IMR-90 (cell line): Measurements from ENCODE around the gene BMP4. TPM values are rescaled to one million over a fixed set of nuclear protein-coding genes. Genes with fewer than 3 reads are reported as not detected.

Experiments used
- ATAC-seq: fragments of 200-7000 bp; cut with Tn5 transposase; 2 replicates; pipeline ENCODE4 v1.9.1; 2020; ENCODE audit warnings: low read depth, mild to moderate bottlenecking, moderate library complexity
- BruUV-seq: library from RNA; stranded (reverse); fragments of 400-500 nt; replicated peaks from 2 replicates; lab custom pipeline; 2021; lab: Mats Ljungman, UMichigan
- CTCF ChIA-PET: fragments of 300-600 bp; formaldehyde crosslinking; extraction: SDS; loops from one replicate; lab custom pipeline; 2021; ENCODE audit warnings: antibody characterized with exemption; lab: Yijun Ruan, JAX
- POLR2A ChIA-PET: fragments of 300-600 bp; sonication (Branson Sonifier 250); formaldehyde crosslinking; loops from one replicate; lab custom pipeline; 2022; ENCODE audit warnings: antibody characterized with exemption; ENCODE audit not compliant: unreplicated experiment; lab: Charles Lee
- DNase-seq: peaks from one replicate; pipeline ENCODE4 v3.0.0; 2013
- H2AFZ ChIP-seq: replicated peaks from 2 replicates; pipeline ENCODE3; 2013; ENCODE audit warnings: low read length, mild to moderate bottlenecking; ENCODE audit not compliant: poor library complexity
- H2AK5ac ChIP-seq: 2 replicates; pipeline ENCODE4 v1.6.1; 2013; ENCODE audit warnings: low read depth, low read length, inconsistent platforms
- H2AK9ac ChIP-seq: replicated peaks from 2 replicates; pipeline ENCODE3; 2013; ENCODE audit warnings: mild to moderate bottlenecking, low read depth, low read length, moderate library complexity; ENCODE audit not compliant: poor library complexity
- H2BK120ac ChIP-seq: 2 replicates; pipeline ENCODE4 v1.6.1; 2013; ENCODE audit warnings: low read depth, low read length, inconsistent platforms
- H2BK15ac ChIP-seq: 3 replicates; pipeline ENCODE4 v1.6.1; 2013; ENCODE audit warnings: low read depth, low read length, inconsistent platforms
- H2BK20ac ChIP-seq: 2 replicates; pipeline ENCODE4 v1.6.1; 2013; ENCODE audit warnings: low read depth, mild to moderate bottlenecking, inconsistent platforms, low read length, moderate library complexity
- H2BK5ac ChIP-seq: 2 replicates; pipeline ENCODE4 v1.6.1; 2013; ENCODE audit warnings: mild to moderate bottlenecking, low read depth, low read length, inconsistent platforms; ENCODE audit not compliant: poor library complexity, severe bottlenecking
- H3K14ac ChIP-seq: replicated peaks from 2 replicates; pipeline ENCODE4 v1.6.1; 2013; ENCODE audit warnings: low read depth, low read length, inconsistent platforms
- H3K18ac ChIP-seq: 2 replicates; pipeline ENCODE4 v1.6.1; 2013; ENCODE audit warnings: low read depth, low read length, control low read depth
- H3K23ac ChIP-seq: 2 replicates; pipeline ENCODE4 v1.6.1; 2013; ENCODE audit warnings: low read depth, low read length, inconsistent platforms
- H3K27ac ChIP-seq: 2 replicates; pipeline ENCODE4 v1.5.1; 2013; ENCODE audit warnings: mild to moderate bottlenecking, control low read depth, low read length; ENCODE audit not compliant: insufficient read depth
- H3K27me3 ChIP-seq: 2 replicates; pipeline ENCODE4 v1.6.1; 2013; ENCODE audit warnings: low read length; ENCODE audit not compliant: control insufficient read depth, insufficient read depth
- H3K36me3 ChIP-seq: 2 replicates; pipeline ENCODE4 v1.6.1; 2013; ENCODE audit warnings: low read length, mixed read lengths; ENCODE audit not compliant: control insufficient read depth, insufficient read depth
- H3K4ac ChIP-seq: 2 replicates; pipeline ENCODE4 v1.6.1; 2013; ENCODE audit warnings: low read depth, low read length, inconsistent platforms
- H3K4me1 ChIP-seq: 2 replicates; pipeline ENCODE4 v1.6.1; 2013; ENCODE audit warnings: low read length, mixed read lengths; ENCODE audit not compliant: control insufficient read depth, insufficient read depth
- H3K4me2 ChIP-seq: 2 replicates; pipeline ENCODE4 v1.6.1; 2013; ENCODE audit warnings: low read depth, mild to moderate bottlenecking, control low read depth, low read length, moderate library complexity
- H3K4me3 ChIP-seq: 2 replicates; pipeline ENCODE4 v1.5.1; 2013; ENCODE audit warnings: low read depth, mild to moderate bottlenecking, control low read depth, low read length, moderate library complexity; ENCODE audit not compliant: insufficient read depth
- H3K56ac ChIP-seq: 2 replicates; pipeline ENCODE4 v1.6.1; 2013; ENCODE audit warnings: low read length, inconsistent platforms; ENCODE audit not compliant: insufficient read depth; ENCODE audit errors: extremely low read depth
- H3K79me1 ChIP-seq, 2 experiments: 2 replicates each; pipeline ENCODE4 v1.6.1; 2013; ENCODE audit warnings: low read length in 2 of 2, inconsistent platforms in 1 of 2, low read depth in 1 of 2
- H3K9ac ChIP-seq: 2 replicates; pipeline ENCODE4 v1.6.1; 2013; ENCODE audit warnings: low read depth, low read length, control low read depth
- H3K9me1 ChIP-seq: 2 replicates; pipeline ENCODE4 v1.6.1; 2013; ENCODE audit warnings: low read length, inconsistent platforms; ENCODE audit not compliant: insufficient read depth
- H3K9me3 ChIP-seq: 2 replicates; pipeline ENCODE4 v1.6.1; 2013; ENCODE audit warnings: low read length; ENCODE audit not compliant: control insufficient read depth, insufficient read depth
- H4K20me1 ChIP-seq: 2 replicates; pipeline ENCODE4 v1.6.1; 2013; ENCODE audit warnings: low read length, inconsistent platforms; ENCODE audit not compliant: insufficient read depth
- H4K5ac ChIP-seq: 2 replicates; pipeline ENCODE4 v1.6.1; 2013; ENCODE audit warnings: mild to moderate bottlenecking, low read depth, low read length, control low read depth
- H4K8ac ChIP-seq, 2 experiments: 2 replicates each; pipeline ENCODE4 v1.6.1; 2013; ENCODE audit warnings: low read depth in 2 of 2, low read length in 2 of 2, control low read depth in 1 of 2, inconsistent platforms in 1 of 2
- H4K91ac ChIP-seq: 2 replicates; pipeline ENCODE4 v1.6.1; 2013; ENCODE audit warnings: low read depth, low read length, inconsistent platforms; ENCODE audit not compliant: insufficient read depth
- BHLHE40 ChIP-seq: fragments of 150-350 bp; IDR thresholded peaks from 2 replicates; pipeline ENCODE4 v1.6.1; 2016; ENCODE audit warnings: mild to moderate bottlenecking, low read depth, low read length
- CEBPB ChIP-seq: IDR thresholded peaks from 2 replicates; pipeline ENCODE4 v1.6.1; 2012; ENCODE audit warnings: low read depth, low read length, improper control_type of control experiment
- ELK1 ChIP-seq: fragments of 150-350 bp; IDR thresholded peaks from 2 replicates; pipeline ENCODE4 v1.6.1; 2016; ENCODE audit warnings: low read depth, mild to moderate bottlenecking, low read length, moderate library complexity, borderline replicate concordance
- FOS ChIP-seq: fragments of 150-350 bp; IDR thresholded peaks from 2 replicates; pipeline ENCODE4 v1.6.1; 2016; ENCODE audit warnings: low read depth, low read length
- MAZ ChIP-seq: IDR thresholded peaks from 2 replicates; pipeline ENCODE4 v1.6.1; 2012; ENCODE audit warnings: low read depth, mild to moderate bottlenecking, low read length, improper control_type of control experiment, moderate library complexity, borderline replicate concordance
- MXI1 ChIP-seq: IDR thresholded peaks from 2 replicates; pipeline ENCODE4 v1.6.1; 2012; ENCODE audit warnings: low read depth, mild to moderate bottlenecking, low read length, moderate library complexity, borderline replicate concordance
- NFE2L2 ChIP-seq: fragments of 150-350 bp; IDR thresholded peaks from 2 replicates; pipeline ENCODE4 v1.6.1; 2016; ENCODE audit warnings: low read depth, mild to moderate bottlenecking, low read length
- SMC3 ChIP-seq: fragments of 150-350 bp; IDR thresholded peaks from 2 replicates; pipeline ENCODE4 v1.6.1; 2016; ENCODE audit warnings: low read depth, mild to moderate bottlenecking, antibody characterized with exemption, low read length, moderate library complexity
- USF2 ChIP-seq: fragments of 150-350 bp; IDR thresholded peaks from 2 replicates; pipeline ENCODE4 v1.6.1; 2017; ENCODE audit warnings: mild to moderate bottlenecking, antibody characterized with exemption, low read length, low read depth
- WGBS, 2 experiments: methylation state at CpG; one replicate each; pipeline versions ENCODE4 v1.1.5 to v1.1.7; 2013; ENCODE audit warnings: missing lambda C conversion rate in 2 of 2; ENCODE audit not compliant: insufficient read length in 1 of 2; ENCODE audit errors: extremely low coverage in 2 of 2; 5-methylcytosine and 5-hydroxymethylcytosine counted together
- dilution Hi-C: fragments of 300-500 bp; cut with HindIII; formaldehyde crosslinking; loops from one replicate; pipeline ENCODE4 v1.14.3; 2018; ENCODE audit warnings: low sequenced_read_pairs; ENCODE audit not compliant: unreplicated experiment
- in situ Hi-C: fragments of 300-500 bp; cut with MboI; formaldehyde crosslinking; loops from 3 replicates; pipeline ENCODE4 v1.14.3; 2019; ENCODE audit warnings: low sequenced_read_pairs, inconsistent platforms, mixed read lengths
- intact Hi-C: fragments of 100-400 bp; cut with micrococcal nuclease; formaldehyde crosslinking; loops from 2 replicates; pipeline ENCODE4 v1.10.0; 2022
- polyA plus RNA-seq, 3 experiments: library from polyadenylated mRNA; depleted of rRNA; stranded (reverse); fragments of >200 nt; gene quantifications; 2 replicates each; pipeline ENCODE4 v1.2.3, GENCODE V29; 2012; ENCODE audit warnings: low replicate concordance in 1 of 3
- total RNA-seq: library from RNA; depleted of rRNA; stranded (reverse); fragments of >200 nt; gene quantifications from 2 replicates; pipeline ENCODE4 v1.2.3, GENCODE V29; 2012

Gene BMP4
- total and polyA plus RNA-seq, 2 of the 4 experiments (the other 2 are of a cell fraction), result 3.4 to 4.2 TPM

GRCh38 chr14:53900499-53900898, 56.1 kb downstream of the BMP4 start:
- H2BK5ac ChIP-seq, result no peak overlapping the region
- no peak overlapping the region for H3K56ac ChIP-seq
- H2AFZ ChIP-seq, result no peak overlapping the region
- peak overlapping the region; percentile 69 for H3K14ac ChIP-seq
- H3K9ac ChIP-seq, result no peak overlapping the region
- H3K36me3 ChIP-seq, result no peaks in the 10 kb centered on the region
- no peak overlapping the region for H3K4me3 ChIP-seq
- no peak overlapping the region for H2AK9ac ChIP-seq
- peak overlapping the region; percentile 2; the same call in 1 of the 2 replicates for H3K18ac ChIP-seq
- 50% methylated on average over 1 of the region's 4 CpGs; no CpG with 5 or more reads in 1 of the 2 experiments for WGBS, 2 experiments
- no peak overlapping the region for H3K27ac ChIP-seq
- H2AK5ac ChIP-seq, result peak overlapping the region; percentile 45; the same call in 1 of the 2 replicates
- H2BK15ac ChIP-seq, result peak overlapping the region; percentile 5; the same call in 1 of the 3 replicates
- no peak overlapping the region; the same call in 1 of the 2 replicates for H4K5ac ChIP-seq
- no peaks in the 10 kb centered on the region for H3K27me3 ChIP-seq
- H4K20me1 ChIP-seq, result no peaks in the 10 kb centered on the region
- no peak overlapping the region for H3K23ac ChIP-seq
- H4K8ac ChIP-seq, result peak overlapping the region in 1 of 2 experiments; percentile 29; a peak in 1 of 4 replicates
- ATAC-seq, result no peak; the same call in 1 of the 2 replicates
- peaks cover 4% of the 10 kb centered on the region for H3K9me3 ChIP-seq
- H3K9me1 ChIP-seq, result peaks cover 15% of the 10 kb centered on the region
- peak overlapping the region; percentile 39 for H3K4ac ChIP-seq
- peak overlapping the region; percentile 6; the same call in 1 of the 2 replicates for H4K91ac ChIP-seq
- ChIA-PET POLR2A (no interaction called here), CTCF (no interaction called here)
- intact Hi-C loops (no loop called here), dilution Hi-C loops (no loop called here), in situ Hi-C loops (no loop called here)
- no peaks in the 10 kb centered on the region for H3K79me1 ChIP-seq
- peak overlapping the region; percentile 77; the same call in 1 of the 2 replicates for H2BK20ac ChIP-seq
- DNase-seq, result no peak
- TF ChIP-seq NFE2L2 (no peak), SMC3 (no peak), ELK1 (no peak), BHLHE40 (no peak), MXI1 (no peak), CEBPB (no peak), FOS (no peak), MAZ (no peak), USF2 (no peak)
- H2BK120ac ChIP-seq, result peak overlapping the region; percentile 71
- H3K4me1 ChIP-seq, result peaks cover 9% of the 10 kb centered on the region
- no peak overlapping the region for H3K4me2 ChIP-seq
- no TSS peak for BruUV-seq
